Kidney epithelial cell (primary cell): Measurements from ENCODE around the gene LYRM9. TPM values are rescaled to one million over a fixed set of nuclear protein-coding genes. Genes with fewer than 3 reads are reported as not detected.
"Not testable (repeated sequence)": the region's sequence is repeated elsewhere in the genome, so short reads cannot be mapped to it uniquely, and the experiment has no call there.

ENCODE experiments used
- DNase-seq: peaks from one replicate; pipeline ENCODE4 v3.0.0-alpha.2; 2010; ENCODE audit warnings: low read depth
- H3K27me3 ChIP-seq: 2 replicates; pipeline ENCODE4 v1.6.0; 2011; ENCODE audit warnings: low read length; ENCODE audit not compliant: control insufficient read depth, insufficient read depth
- H3K36me3 ChIP-seq: 2 replicates; pipeline ENCODE4 v1.5.1; 2011; ENCODE audit warnings: low read length; ENCODE audit not compliant: control insufficient read depth, insufficient read depth
- H3K4me3 ChIP-seq: 2 replicates; pipeline ENCODE4 v1.5.1; 2011; ENCODE audit warnings: low read depth, mild to moderate bottlenecking, control low read depth, low read length
- total RNA-seq: library from RNA; depleted of rRNA; stranded (reverse); fragments of >200 nt; gene quantifications from 2 replicates; pipeline ENCODE4 v1.2.3, GENCODE V29; 2015
- TF ChIP-seq, protein P1 (sequence below): IDR thresholded peaks from 2 replicates; pipeline ENCODE4 v1.5.1; 2011; ENCODE audit warnings: mild to moderate bottlenecking, moderate library complexity, low read length, control low read depth, inconsistent platforms; ENCODE audit not compliant: insufficient read depth, poor library complexity, severe bottlenecking

Gene LYRM9
- total RNA-seq, 1 donor from 2014 or later = 5.0 TPM

DNA sequence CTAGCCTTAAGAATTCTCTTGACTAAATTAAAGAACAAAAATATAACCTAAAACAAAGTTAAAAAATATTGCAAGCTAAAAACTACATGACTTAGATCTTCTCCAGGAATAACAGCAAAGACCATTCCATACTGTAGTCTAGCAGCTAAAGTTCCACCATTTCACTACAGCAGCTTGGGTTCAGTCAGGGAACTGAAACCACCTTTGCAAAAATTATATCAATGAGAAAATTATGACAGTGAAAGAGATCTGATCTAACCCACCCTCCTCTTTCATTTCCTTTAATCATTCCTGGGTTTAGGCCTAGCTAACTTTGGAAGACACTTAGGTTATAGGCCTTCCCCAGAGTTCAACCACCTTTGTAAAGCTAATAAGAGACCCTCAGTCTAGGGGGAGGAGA lies 56.5 kb downstream of the LYRM9 start:
- no peaks in the 10 kb centered on the region for H3K36me3 ChIP-seq
- H3K4me3 ChIP-seq = no peak overlapping the region
- DNase-seq = no peak
- no peaks in the 10 kb centered on the region for H3K27me3 ChIP-seq
- TF ChIP-seq, protein P1, sequence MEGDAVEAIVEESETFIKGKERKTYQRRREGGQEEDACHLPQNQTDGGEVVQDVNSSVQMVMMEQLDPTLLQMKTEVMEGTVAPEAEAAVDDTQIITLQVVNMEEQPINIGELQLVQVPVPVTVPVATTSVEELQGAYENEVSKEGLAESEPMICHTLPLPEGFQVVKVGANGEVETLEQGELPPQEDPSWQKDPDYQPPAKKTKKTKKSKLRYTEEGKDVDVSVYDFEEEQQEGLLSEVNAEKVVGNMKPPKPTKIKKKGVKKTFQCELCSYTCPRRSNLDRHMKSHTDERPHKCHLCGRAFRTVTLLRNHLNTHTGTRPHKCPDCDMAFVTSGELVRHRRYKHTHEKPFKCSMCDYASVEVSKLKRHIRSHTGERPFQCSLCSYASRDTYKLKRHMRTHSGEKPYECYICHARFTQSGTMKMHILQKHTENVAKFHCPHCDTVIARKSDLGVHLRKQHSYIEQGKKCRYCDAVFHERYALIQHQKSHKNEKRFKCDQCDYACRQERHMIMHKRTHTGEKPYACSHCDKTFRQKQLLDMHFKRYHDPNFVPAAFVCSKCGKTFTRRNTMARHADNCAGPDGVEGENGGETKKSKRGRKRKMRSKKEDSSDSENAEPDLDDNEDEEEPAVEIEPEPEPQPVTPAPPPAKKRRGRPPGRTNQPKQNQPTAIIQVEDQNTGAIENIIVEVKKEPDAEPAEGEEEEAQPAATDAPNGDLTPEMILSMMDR = no peak

DNA sequence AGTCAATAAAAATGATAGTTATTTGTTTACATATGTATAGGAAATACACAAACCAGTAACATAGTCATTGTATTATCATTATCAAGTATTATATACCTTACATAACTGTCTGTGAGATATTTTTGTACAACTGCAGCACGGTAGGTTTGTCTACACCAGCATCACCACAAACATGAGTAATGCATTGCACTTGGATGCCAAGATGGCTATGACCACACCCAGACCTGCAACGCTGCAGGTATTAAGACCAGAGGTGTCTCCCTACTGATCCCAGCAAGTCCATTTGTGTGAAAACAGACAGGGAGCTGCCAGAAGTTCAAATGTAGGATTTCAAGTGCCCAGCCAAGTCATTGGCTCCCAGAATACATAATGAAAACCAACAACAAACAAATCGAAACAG lies 58.6 kb downstream of the LYRM9 start:
- Histone ChIP-seq H3K36me3 (no peaks in the 10 kb centered on the region), H3K27me3 (no peaks in the 10 kb centered on the region), H3K4me3 (no peak overlapping the region)
- TF ChIP-seq, protein P1 = no peak
- DNase-seq = no peak

DNA sequence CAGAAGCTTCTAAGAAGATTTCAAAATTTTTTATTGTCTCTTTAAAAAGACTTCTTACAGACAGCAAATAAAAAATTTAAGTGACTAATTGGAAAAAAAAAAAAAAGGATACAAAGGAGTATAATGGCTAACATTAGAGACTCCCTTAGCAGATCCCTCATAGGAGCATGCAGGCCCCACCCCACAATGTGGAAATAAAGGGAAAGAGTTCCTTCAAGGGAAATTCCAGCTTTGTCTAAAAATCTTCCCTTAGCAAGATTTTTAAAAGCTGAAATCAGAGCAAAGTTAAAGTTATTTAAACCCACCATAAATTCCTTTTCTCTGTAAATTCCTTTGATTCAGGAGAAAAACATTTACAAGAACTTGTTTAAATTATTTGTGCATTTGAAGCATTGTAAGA lies 60.3 kb downstream of the LYRM9 start:
- Histone ChIP-seq H3K27me3 (no peaks in the 10 kb centered on the region), H3K4me3 (no peak overlapping the region), H3K36me3 (no peaks in the 10 kb centered on the region)
- DNase-seq = no peak
- TF ChIP-seq, protein P1 = no peak

DNA sequence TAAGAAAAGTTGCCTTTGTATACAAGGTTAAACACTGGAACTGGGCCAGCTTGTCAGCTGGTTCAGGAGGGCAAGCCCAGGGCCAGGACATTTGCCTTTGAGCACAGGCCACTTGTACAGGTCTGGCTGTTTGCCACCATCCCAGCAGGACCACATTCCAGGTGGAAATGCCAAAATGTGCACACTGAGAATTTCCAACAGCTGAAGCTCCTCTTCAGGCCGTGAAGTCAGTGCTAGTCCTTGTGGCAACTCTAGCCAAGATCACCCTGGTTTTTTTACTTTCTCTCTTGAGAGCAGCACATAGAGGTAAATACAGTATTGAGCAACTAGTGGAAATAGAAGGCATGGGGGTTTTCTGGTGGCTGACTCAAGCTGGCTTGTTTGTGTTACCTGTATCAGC lies 63.3 kb downstream of the LYRM9 start:
- not testable (repeated sequence) for H3K27me3 ChIP-seq, DNase-seq, H3K4me3 ChIP-seq, H3K36me3 ChIP-seq

DNA sequence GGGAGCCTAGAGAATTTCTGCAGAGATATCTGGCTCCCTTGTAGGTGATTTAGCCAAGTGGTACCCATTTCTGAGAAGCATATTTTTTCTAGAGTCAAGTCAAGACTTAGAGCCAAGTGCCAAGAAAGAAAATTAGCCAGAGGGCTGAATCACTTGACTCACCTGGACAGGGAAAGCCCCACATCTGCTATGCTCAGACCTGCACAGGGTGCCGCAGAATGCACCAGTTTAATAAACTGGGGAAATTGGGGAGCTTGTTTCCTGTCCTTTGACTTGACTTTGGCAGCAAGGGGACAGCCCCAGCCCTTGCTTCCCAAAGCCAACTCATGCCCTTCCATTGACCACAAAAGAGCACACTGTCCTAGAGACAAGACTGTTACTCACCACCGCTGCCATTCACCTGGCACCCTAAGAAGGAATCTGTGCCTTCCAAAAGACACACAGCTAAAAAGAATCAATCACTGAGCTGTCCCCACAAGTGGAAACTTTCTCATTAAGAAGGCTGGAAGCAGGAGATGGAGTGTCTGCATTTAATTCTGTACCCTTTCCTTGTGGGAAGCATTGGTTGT lies 63.9 kb downstream of the LYRM9 start:
- DNase-seq, H3K4me3 ChIP-seq, H3K27me3 ChIP-seq, H3K36me3 ChIP-seq: not testable (repeated sequence)

Other genes with a start within 250 kb of the LYRM9 start
- 0.04 TPM in 1 of 2 replicates, not detected in the other for gene NOS2, start 92.8 kb downstream of the LYRM9 start, total RNA-seq
- 12.9 and 16.4 TPM in 2 replicates for gene NLK, start 149.3 kb upstream of the LYRM9 start, total RNA-seq